Measurements from ENCODE around the gene PC. TPM values are rescaled to one million over a fixed set of nuclear protein-coding genes. Genes with fewer than 3 reads are reported as not detected.

PC gene
- total RNA-seq, 1 donor from 2014 or later = 25.7 TPM

GRCh38 chr11:66845876-66846212 is 112.3 kb downstream of the PC start:
- peaks cover 4% of the 10 kb centered on the region for H3K36me3 Mint-ChIP-seq
- TF ChIP-seq CTCF (conservative IDR thresholded peaks at IDR 0.05) = no peak
- DNase-seq (ENCODE audit: extremely low spot score, unreplicated experiment) = no peak
- no peak overlapping the region for H3K27ac Mint-ChIP-seq
- peak overlapping the region; percentile 94 for H3K4me3 Mint-ChIP-seq
- H3K4me1 Mint-ChIP-seq (ENCODE audit: unreplicated experiment) = peaks cover 21% of the 10 kb centered on the region
- H3K9me3 Mint-ChIP-seq = no peaks in the 10 kb centered on the region
- H3K27me3 Mint-ChIP-seq = no peaks in the 10 kb centered on the region

GRCh38 chr11:66845143-66845875 is 112.9 kb downstream of the PC start:
- Mint-ChIP-seq H3K27ac (peak overlapping the region; percentile 43), H3K36me3 (peaks cover 4% of the 10 kb centered on the region), H3K27me3 (no peaks in the 10 kb centered on the region), H3K4me1 (ENCODE audit: unreplicated experiment) (peaks cover 21% of the 10 kb centered on the region), H3K9me3 (no peaks in the 10 kb centered on the region), H3K4me3 (peak overlapping the region; percentile 94)
- TF ChIP-seq CTCF (conservative IDR thresholded peaks at IDR 0.05) = no peak
- no peak for DNase-seq (ENCODE audit: extremely low spot score, unreplicated experiment)

GRCh38 chr11:66844496-66845142 is 113.6 kb downstream of the PC start:
- no peak for DNase-seq (ENCODE audit: extremely low spot score, unreplicated experiment)
- no peaks in the 10 kb centered on the region for H3K27me3 Mint-ChIP-seq
- peak overlapping the region; percentile 92 for H3K27ac Mint-ChIP-seq
- H3K4me1 Mint-ChIP-seq (ENCODE audit: unreplicated experiment) = peaks cover 21% of the 10 kb centered on the region
- TF ChIP-seq CTCF (conservative IDR thresholded peaks at IDR 0.05) = no peak
- H3K36me3 Mint-ChIP-seq = peaks cover 4% of the 10 kb centered on the region
- peak overlapping the region; percentile 94 for H3K4me3 Mint-ChIP-seq
- no peaks in the 10 kb centered on the region for H3K9me3 Mint-ChIP-seq

GRCh38 chr11:66843776-66844495 is 114.2 kb downstream of the PC start:
- Mint-ChIP-seq H3K4me1 (ENCODE audit: unreplicated experiment) (peaks cover 21% of the 10 kb centered on the region), H3K36me3 (peaks cover 4% of the 10 kb centered on the region), H3K9me3 (no peaks in the 10 kb centered on the region), H3K27me3 (no peaks in the 10 kb centered on the region), H3K4me3 (peak overlapping the region; percentile 94), H3K27ac (peak overlapping the region; percentile 92)
- DNase-seq (ENCODE audit: extremely low spot score, unreplicated experiment) = no peak
- no peak for TF ChIP-seq CTCF (conservative IDR thresholded peaks at IDR 0.05)

GRCh38 chr11:66842896-66843775 is 115.0 kb downstream of the PC start, which contains the start of gene RCE1:
RCE1 (plus strand) TSS chr11:66843441; CDS start chr11:66843456, 15 bp downstream.
- Mint-ChIP-seq H3K4me3 (peak within 1 kb of the TSS; percentile 94), H3K4me1 (ENCODE audit: unreplicated experiment) (peaks cover 21% of the 10 kb centered on the region), H3K36me3 (peaks cover 4% of the 10 kb centered on the region), H3K27ac (peak within 1 kb of the TSS; percentile 92), H3K27me3 (no peaks in the 10 kb centered on the region), H3K9me3 (no peaks in the 10 kb centered on the region)
- TF ChIP-seq CTCF (conservative IDR thresholded peaks at IDR 0.05) = no peak
- peak; percentile 94 for DNase-seq (ENCODE audit: extremely low spot score, unreplicated experiment)

Measured in type B pancreatic cell (in vitro differentiated cells).